Subcutaneous abdominal adipose tissue (tissue), 5 donors: ENCODE measurements around the gene PRKAR1B.

ENCODE experiments used
- H3K27ac ChIP-seq: one replicate; pipeline ENCODE4 v1.7.0; 2013; ENCODE audit warnings: low read depth, mild to moderate bottlenecking, inconsistent platforms, low read length, moderate library complexity
- H3K27me3 ChIP-seq, 5 donors: one replicate each; pipeline ENCODE4 v1.7.0; 2013; ENCODE audit warnings: low read length in 5 of 5, inconsistent platforms in 1 of 5; ENCODE audit not compliant: control insufficient read depth in 5 of 5, insufficient read depth in 4 of 5
- H3K36me3 ChIP-seq, 5 donors: one replicate each; pipeline ENCODE4 v1.7.0; 2013; ENCODE audit warnings: low read length in 5 of 5; ENCODE audit not compliant: control insufficient read depth in 5 of 5, insufficient read depth in 5 of 5
- H3K4me1 ChIP-seq, 5 donors: one replicate each; pipeline ENCODE4 v1.7.0; 2013; ENCODE audit warnings: low read length in 5 of 5, mild to moderate bottlenecking in 3 of 5, moderate library complexity in 1 of 5; ENCODE audit not compliant: control insufficient read depth in 5 of 5, insufficient read depth in 5 of 5
- H3K4me3 ChIP-seq, 5 donors: one replicate each; pipeline ENCODE4 v1.7.0; 2013; ENCODE audit warnings: low read length in 5 of 5, low read depth in 1 of 5
- H3K9ac ChIP-seq, 5 donors: one replicate each; pipeline ENCODE4 v1.7.0; 2013; ENCODE audit warnings: low read length in 5 of 5, mild to moderate bottlenecking in 4 of 5, moderate library complexity in 3 of 5
- H3K9me3 ChIP-seq, 5 donors: one replicate each; pipeline ENCODE4 v1.7.0; 2013; ENCODE audit warnings: low read length in 5 of 5; ENCODE audit not compliant: control insufficient read depth in 5 of 5
- donor health status: healthy.
- donor health status: healthy.
- donor health status: healthy.
- donor health status: healthy.
- donor health status: healthy.

Gene PRKAR1B

GRCh38 chr7:673681-674453 lies 53.2 kb downstream of the PRKAR1B start:
- H3K36me3 ChIP-seq = peaks cover 0 to 10% (median 5%) of the 10 kb centered on the region in 5 donors
- no peaks in the 10 kb centered on the region for H3K27me3 ChIP-seq
- H3K9ac ChIP-seq = no peak overlapping the region
- peaks cover 0 to under 1% (median 0%) of the 10 kb centered on the region in 5 donors for H3K4me1 ChIP-seq
- no peak overlapping the region for H3K4me3 ChIP-seq
- H3K27ac ChIP-seq = no peak overlapping the region
- H3K9me3 ChIP-seq = peaks cover 0 to 6% (median 0%) of the 10 kb centered on the region in 5 donors

DNA sequence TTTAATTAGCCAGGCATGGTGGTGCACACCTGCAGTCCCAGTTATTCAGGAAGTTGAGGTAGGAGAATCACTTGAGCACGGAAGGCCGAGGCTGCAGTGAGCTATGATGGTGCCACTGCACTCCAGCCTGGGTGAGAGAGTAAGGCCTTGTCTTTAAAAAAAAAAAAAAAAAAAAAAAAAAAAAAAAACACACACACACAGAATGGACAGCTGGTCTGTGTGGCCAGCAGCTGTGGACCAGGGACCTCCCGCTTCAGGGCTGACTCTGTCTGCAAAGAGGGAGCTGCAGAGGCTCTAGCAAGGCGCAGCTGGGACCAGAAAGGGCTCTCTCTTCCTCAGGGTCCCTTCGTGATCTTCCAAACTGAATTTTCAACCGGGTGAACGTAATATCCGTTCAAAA lies 54.2 kb downstream of the PRKAR1B start:
- H3K27ac ChIP-seq = no peak overlapping the region
- H3K9ac ChIP-seq = no peak overlapping the region
- no peaks in the 10 kb centered on the region for H3K27me3 ChIP-seq
- H3K4me1 ChIP-seq = peaks cover 0 to 10% (median under 1%) of the 10 kb centered on the region in 5 donors
- peaks cover 0 to 6% (median 0%) of the 10 kb centered on the region in 5 donors for H3K9me3 ChIP-seq
- H3K36me3 ChIP-seq = peaks cover 0 to 10% (median 5%) of the 10 kb centered on the region in 5 donors
- no peak overlapping the region for H3K4me3 ChIP-seq

- Histone ChIP-seq H3K9me3 (peaks cover 0 to 6% (median 0%) of the 10 kb centered on the region in 5 donors), H3K4me1 (peaks cover 0 to 16% (median 3%) of the 10 kb centered on the region in 5 donors), H3K27ac (no peak overlapping the region), H3K4me3 (no peak overlapping the region), H3K36me3 (peaks cover 0 to 3% (median 0%) of the 10 kb centered on the region in 5 donors), H3K27me3 (no peaks in the 10 kb centered on the region), H3K9ac (no peak overlapping the region)
These were observed 55.6 kb downstream of the PRKAR1B start for GRCh38 chr7:671415-672042.

GRCh38 chr7:670501-671390 lies 56.3 kb downstream of the PRKAR1B start:
- no peaks in the 10 kb centered on the region for H3K36me3 ChIP-seq
- no peaks in the 10 kb centered on the region for H3K27me3 ChIP-seq
- no peak overlapping the region for H3K27ac ChIP-seq

GRCh38 chr7:668958-669357 lies 58.1 kb downstream of the PRKAR1B start:
- no peaks in the 10 kb centered on the region for H3K9me3 ChIP-seq
- H3K27ac ChIP-seq = no peak overlapping the region
- H3K4me3 ChIP-seq = no peak overlapping the region
- no peak overlapping the region for H3K9ac ChIP-seq
- no peaks in the 10 kb centered on the region for H3K36me3 ChIP-seq
- H3K27me3 ChIP-seq = no peaks in the 10 kb centered on the region
- peaks cover 0 to 16% (median 3%) of the 10 kb centered on the region in 5 donors for H3K4me1 ChIP-seq

More at GRCh38 chr7:670501-671390, 56.3 kb downstream of the PRKAR1B start:
- peaks cover 0 to 6% (median 0%) of the 10 kb centered on the region in 5 donors for H3K9me3 ChIP-seq
- no peak overlapping the region for H3K9ac ChIP-seq
- peaks cover 0 to 16% (median 3%) of the 10 kb centered on the region in 5 donors for H3K4me1 ChIP-seq
- H3K4me3 ChIP-seq = no peak overlapping the region

- Histone ChIP-seq H3K4me1 (peaks cover 0 to 16% (median 3%) of the 10 kb centered on the region in 5 donors), H3K9me3 (no peaks in the 10 kb centered on the region), H3K4me3 (peak overlapping the region in 2 of 5 donors; percentile 3 to 40), H3K9ac (peak overlapping the region in 1 of 5 donors; percentile 43), H3K27me3 (no peaks in the 10 kb centered on the region), H3K36me3 (no peaks in the 10 kb centered on the region), H3K27ac (no peak overlapping the region)
These were observed 58.7 kb downstream of the PRKAR1B start for GRCh38 chr7:668139-668931.

DNA sequence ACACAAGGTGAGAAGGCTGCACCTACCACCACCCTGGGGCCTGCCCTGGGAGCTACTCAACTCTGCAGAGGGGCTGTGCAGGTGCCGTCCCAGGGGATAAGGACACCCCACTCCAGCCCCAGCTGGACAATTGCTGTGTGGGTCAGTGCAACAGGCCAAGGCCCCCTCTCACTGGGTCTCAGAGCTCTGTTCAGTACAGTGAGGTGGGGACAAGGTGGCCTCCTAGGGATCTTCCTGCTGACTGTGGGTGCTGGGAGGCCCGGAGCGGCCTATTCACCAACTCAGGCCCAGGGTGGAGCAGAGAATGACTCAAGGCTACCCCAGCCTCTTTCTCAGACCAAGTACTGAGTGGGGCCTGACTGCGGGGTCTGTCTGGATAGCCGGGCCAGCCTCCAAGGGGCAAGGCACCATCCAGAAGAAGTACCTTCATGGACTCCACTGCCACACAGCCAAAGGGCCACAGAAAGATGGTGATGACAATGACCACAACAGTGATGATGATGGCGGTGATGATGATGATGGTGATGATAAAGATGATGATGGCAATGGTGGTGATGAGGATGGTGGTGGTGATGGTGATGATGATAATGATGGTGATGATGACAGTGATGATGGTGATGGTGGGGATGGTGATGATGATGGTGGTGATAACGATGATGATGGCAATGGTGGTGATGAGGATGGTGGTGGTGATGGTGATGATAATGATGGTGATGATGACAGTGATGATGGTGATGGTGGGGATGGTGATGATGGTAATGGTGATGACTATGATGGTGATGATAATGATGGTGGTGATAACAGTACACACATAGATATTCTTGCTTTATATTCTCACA lies 60.4 kb downstream of the PRKAR1B start:
- no peak overlapping the region for H3K9ac ChIP-seq
- H3K27me3 ChIP-seq = no peaks in the 10 kb centered on the region
- H3K36me3 ChIP-seq = no peaks in the 10 kb centered on the region
- no peaks in the 10 kb centered on the region for H3K9me3 ChIP-seq
- no peak overlapping the region for H3K27ac ChIP-seq
- H3K4me1 ChIP-seq = peaks cover 0 to 16% (median 3%) of the 10 kb centered on the region in 5 donors
- no peak overlapping the region for H3K4me3 ChIP-seq

- Histone ChIP-seq H3K27me3 (no peaks in the 10 kb centered on the region), H3K36me3 (no peaks in the 10 kb centered on the region), H3K9ac (no peak overlapping the region), H3K4me3 (no peak overlapping the region), H3K27ac (no peak overlapping the region), H3K4me1 (peaks cover 0 to 16% (median 3%) of the 10 kb centered on the region in 5 donors), H3K9me3 (no peaks in the 10 kb centered on the region)
These were observed 61.2 kb downstream of the PRKAR1B start for GRCh38 chr7:665736-666453.
